GM13977 (cell line): Measurements from ENCODE around the gene PBX1.

Experiments
- DNase-seq: peaks from one replicate; pipeline ENCODE4 v3.0.0; 2012; ENCODE audit warnings: low spot score
- in situ Hi-C: fragments of 300-500 bp; cut with MboI; formaldehyde crosslinking; loops from one replicate; pipeline ENCODE4 v1.12.0; 2022; ENCODE audit warnings: low sequenced_read_pairs, low pct_unique_long_range_greater_than_20kb, mixed read lengths, inconsistent platforms; ENCODE audit not compliant: unreplicated experiment
- TF ChIP-seq, protein P1 (sequence below): IDR thresholded peaks from 2 replicates; pipeline ENCODE4 v1.5.1; 2012; ENCODE audit warnings: mild to moderate bottlenecking, control low read depth; ENCODE audit not compliant: insufficient read depth; ENCODE audit errors: extremely low read depth, missing control alignments

The PBX1 gene

DNA sequence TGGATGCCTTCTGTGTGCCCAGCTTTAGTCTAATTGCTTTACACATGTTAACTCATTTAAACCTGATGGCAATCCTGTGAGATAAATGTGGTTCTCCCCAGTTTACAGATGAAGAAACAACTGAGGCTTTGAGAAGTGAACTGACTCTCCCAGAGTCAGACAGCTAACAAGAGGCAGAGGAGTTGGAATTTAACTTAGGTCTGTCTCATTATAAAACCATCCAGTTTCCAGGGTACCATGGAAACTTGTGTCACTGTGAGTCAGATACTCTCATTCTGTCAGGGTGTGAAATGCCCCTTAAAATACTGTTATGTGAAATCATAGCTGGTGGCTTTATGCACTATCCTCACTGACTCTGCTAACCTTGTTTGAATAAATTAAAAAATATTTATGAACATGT lies 206.6 kb downstream of the PBX1 start:
- DNase-seq, result no peak
- TF ChIP-seq, protein P1, sequence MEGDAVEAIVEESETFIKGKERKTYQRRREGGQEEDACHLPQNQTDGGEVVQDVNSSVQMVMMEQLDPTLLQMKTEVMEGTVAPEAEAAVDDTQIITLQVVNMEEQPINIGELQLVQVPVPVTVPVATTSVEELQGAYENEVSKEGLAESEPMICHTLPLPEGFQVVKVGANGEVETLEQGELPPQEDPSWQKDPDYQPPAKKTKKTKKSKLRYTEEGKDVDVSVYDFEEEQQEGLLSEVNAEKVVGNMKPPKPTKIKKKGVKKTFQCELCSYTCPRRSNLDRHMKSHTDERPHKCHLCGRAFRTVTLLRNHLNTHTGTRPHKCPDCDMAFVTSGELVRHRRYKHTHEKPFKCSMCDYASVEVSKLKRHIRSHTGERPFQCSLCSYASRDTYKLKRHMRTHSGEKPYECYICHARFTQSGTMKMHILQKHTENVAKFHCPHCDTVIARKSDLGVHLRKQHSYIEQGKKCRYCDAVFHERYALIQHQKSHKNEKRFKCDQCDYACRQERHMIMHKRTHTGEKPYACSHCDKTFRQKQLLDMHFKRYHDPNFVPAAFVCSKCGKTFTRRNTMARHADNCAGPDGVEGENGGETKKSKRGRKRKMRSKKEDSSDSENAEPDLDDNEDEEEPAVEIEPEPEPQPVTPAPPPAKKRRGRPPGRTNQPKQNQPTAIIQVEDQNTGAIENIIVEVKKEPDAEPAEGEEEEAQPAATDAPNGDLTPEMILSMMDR, result no peak
- in situ Hi-C loops, result no loop called here

DNA sequence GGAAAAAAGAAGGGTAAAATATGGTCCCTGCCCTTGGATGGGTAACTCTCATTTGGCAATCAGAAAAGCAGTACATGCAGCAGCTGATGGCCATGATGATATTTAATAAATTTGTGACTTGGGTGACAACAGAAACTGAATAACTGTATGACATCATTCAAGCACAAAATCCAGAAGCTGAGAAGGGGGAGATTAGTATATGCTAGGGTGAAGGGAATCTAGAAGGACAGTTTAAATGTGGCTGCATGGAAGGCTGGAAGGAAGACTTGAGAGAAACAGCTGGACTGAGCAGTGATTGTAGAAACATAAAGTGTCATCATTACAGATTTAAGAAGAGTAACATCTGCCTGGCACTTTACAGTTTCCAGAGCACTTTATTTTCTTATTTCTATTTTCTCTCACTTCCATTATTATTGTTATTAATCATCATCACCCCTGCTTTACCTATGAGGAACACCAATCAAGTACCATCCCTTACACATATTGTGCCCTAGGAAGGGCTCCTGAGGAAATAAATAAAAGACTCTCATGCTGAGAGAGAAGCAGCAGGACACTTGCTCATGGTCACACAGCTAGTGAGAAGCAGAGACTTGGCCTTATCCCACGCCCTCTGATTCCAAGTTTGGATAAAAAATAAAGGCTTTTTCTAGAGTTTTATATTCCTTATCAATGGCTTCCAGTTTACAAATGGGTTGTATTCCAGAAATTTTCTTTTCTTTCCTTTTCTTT lies 207.2 kb downstream of the PBX1 start:
- in situ Hi-C loops, result no loop called here
- TF ChIP-seq, protein P1, result no peak
- no peak for DNase-seq

GRCh38 chr1:164767752-164768402 lies 208.9 kb downstream of the PBX1 start:
- in situ Hi-C loops, result no loop called here
- DNase-seq, result no peak
- TF ChIP-seq, protein P1, result no peak

- in situ Hi-C loops, result no loop called here
- no peak for DNase-seq
- TF ChIP-seq, protein P1, result no peak
Measured at GRCh38 chr1:164768619-164769018, 209.6 kb downstream of the PBX1 start.

GRCh38 chr1:164769486-164770130 lies 210.6 kb downstream of the PBX1 start:
- in situ Hi-C loops, result no loop called here
- TF ChIP-seq, protein P1, result no peak

DNA sequence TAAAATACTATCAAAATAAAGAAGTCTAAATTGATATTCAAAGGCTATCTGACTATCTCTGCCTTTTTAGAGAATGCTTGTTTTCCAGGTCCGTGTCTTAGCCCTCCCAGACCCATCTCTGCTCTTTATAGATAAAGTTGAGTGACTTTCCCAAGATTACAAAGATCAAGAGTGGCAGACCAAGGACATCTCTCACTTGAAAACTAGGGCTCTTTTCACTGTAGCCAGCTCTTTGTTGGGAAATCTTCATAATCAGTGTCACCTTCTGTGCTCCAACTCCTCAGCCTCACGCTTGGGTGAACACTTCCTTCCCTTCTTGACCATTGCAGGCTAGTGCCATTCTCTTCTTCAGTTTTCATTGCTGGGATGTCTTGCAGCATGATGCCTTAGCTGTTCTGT lies 211.1 kb downstream of the PBX1 start:
- DNase-seq, result no peak
- in situ Hi-C loops, result no loop called here
- TF ChIP-seq, protein P1, result no peak

More at GRCh38 chr1:164769486-164770130, 210.6 kb downstream of the PBX1 start:
- no peak for DNase-seq
